Neuronal stem cell (in vitro differentiated cells): ENCODE results near the gene CCDC141.
"Not testable (repeated sequence)": the region's sequence is repeated elsewhere in the genome, so short reads cannot be mapped to it uniquely, and the experiment has no call there.

Experiments used
- DNase-seq: peaks from one replicate; pipeline ENCODE4 v3.0.0-alpha.2; 2013; ENCODE audit warnings: low spot score
- H2AFZ ChIP-seq: one replicate; pipeline ENCODE4 v1.6.1; 2013; ENCODE audit warnings: mild to moderate bottlenecking, low read length, inconsistent platforms
- H2AK5ac ChIP-seq: 2 replicates; pipeline ENCODE4 v1.6.1; 2013; ENCODE audit warnings: low read depth, mild to moderate bottlenecking, inconsistent platforms, low read length, moderate library complexity, mixed read lengths
- H2BK120ac ChIP-seq: 2 replicates; pipeline ENCODE4 v1.6.1; 2013; ENCODE audit warnings: low read depth, mild to moderate bottlenecking, inconsistent platforms, low read length, moderate library complexity, mixed read lengths
- H2BK12ac ChIP-seq: one replicate; pipeline ENCODE4 v1.6.1; 2013; ENCODE audit warnings: low read length, inconsistent platforms
- H2BK15ac ChIP-seq: 2 replicates; pipeline ENCODE4 v1.6.1; 2013; ENCODE audit warnings: mild to moderate bottlenecking, low read length, inconsistent platforms, mixed read lengths
- H2BK5ac ChIP-seq: one replicate; pipeline ENCODE4 v1.6.1; 2013; ENCODE audit warnings: inconsistent platforms, mild to moderate bottlenecking, low read length, moderate library complexity
- H3K14ac ChIP-seq: one replicate; pipeline ENCODE4 v1.6.1; 2013; ENCODE audit warnings: low read length, inconsistent platforms
- H3K18ac ChIP-seq: 2 replicates; pipeline ENCODE4 v1.6.1; 2013; ENCODE audit warnings: low read length, inconsistent platforms
- H3K23ac ChIP-seq: 2 replicates; pipeline ENCODE4 v1.6.1; 2013; ENCODE audit warnings: low read depth, mild to moderate bottlenecking, mixed read lengths, low read length, inconsistent platforms; ENCODE audit not compliant: poor library complexity
- H3K27ac ChIP-seq: replicated peaks from 3 replicates; pipeline ENCODE4 v1.5.1; 2013; ENCODE audit warnings: low read length, inconsistent platforms
- H3K27me3 ChIP-seq, 3 experiments: 2 replicates each; pipeline ENCODE4 v1.6.1; 2013; ENCODE audit warnings: low read length in 3 of 3, mild to moderate bottlenecking in 2 of 3, inconsistent platforms in 1 of 3, low read depth in 1 of 3, mixed read lengths in 1 of 3, moderate library complexity in 1 of 3; ENCODE audit not compliant: control insufficient read depth in 3 of 3, insufficient read depth in 3 of 3
- H3K36me3 ChIP-seq, 2 donors: replicated peaks in 1 of 2; 2 replicates each; pipeline ENCODE4 v1.6.1; 2013; ENCODE audit warnings: low read length in 2 of 2; ENCODE audit not compliant: control insufficient read depth in 2 of 2, insufficient read depth in 2 of 2
- H3K4ac ChIP-seq: 2 replicates; pipeline ENCODE4 v1.6.1; 2013; ENCODE audit warnings: inconsistent platforms, mild to moderate bottlenecking, low read length, moderate library complexity
- H3K4me1 ChIP-seq, 2 donors: 1 replicate in 1 of 2; 2 replicates in 1 of 2; pipeline ENCODE4 v1.6.1; 2013; ENCODE audit warnings: low read length in 2 of 2, low read depth in 1 of 2; ENCODE audit not compliant: control insufficient read depth in 2 of 2, insufficient read depth in 1 of 2
- H3K4me2 ChIP-seq: one replicate; pipeline ENCODE4 v1.6.1; 2013; ENCODE audit warnings: mild to moderate bottlenecking, low read length, inconsistent platforms; ENCODE audit not compliant: insufficient read depth, poor library complexity, severe bottlenecking
- H3K4me3 ChIP-seq, 2 donors: 2 replicates each; pipeline ENCODE4 v1.5.1; 2013; ENCODE audit warnings: low read length in 2 of 2, mild to moderate bottlenecking in 2 of 2, inconsistent platforms in 1 of 2, moderate library complexity in 1 of 2
- H3K79me1 ChIP-seq: one replicate; pipeline ENCODE4 v1.6.1; 2013; ENCODE audit warnings: low read depth, mild to moderate bottlenecking, inconsistent platforms, low read length, moderate library complexity
- H3K9ac ChIP-seq: one replicate; pipeline ENCODE4 v1.6.1; 2013; ENCODE audit warnings: mild to moderate bottlenecking, low read depth, low read length, inconsistent platforms; ENCODE audit not compliant: poor library complexity
- H3K9me3 ChIP-seq, 2 donors: replicated peaks in 1 of 2; 2 replicates each; pipeline versions ENCODE3 to v1.6.1; 2013; ENCODE audit warnings: low read length in 2 of 2, mild to moderate bottlenecking in 2 of 2, inconsistent platforms in 1 of 2, low read depth in 1 of 2, mixed read lengths in 1 of 2, moderate library complexity in 1 of 2; ENCODE audit not compliant: control insufficient read depth in 2 of 2, insufficient read depth in 1 of 2
- H4K8ac ChIP-seq: one replicate; pipeline ENCODE4 v1.6.1; 2013; ENCODE audit warnings: low read depth, mild to moderate bottlenecking, inconsistent platforms, low read length, moderate library complexity
- H4K91ac ChIP-seq: one replicate; pipeline ENCODE4 v1.6.1; 2013; ENCODE audit warnings: low read length, low read depth, mild to moderate bottlenecking, inconsistent platforms; ENCODE audit not compliant: poor library complexity
- WGBS, 2 donors: extraction: QIAGEN DNeasy Blood & Tissue Kit; methylation state at CpG; one replicate each; pipeline ENCODE4 v1.1.7; 2013; ENCODE audit warnings: missing lambda C conversion rate in 2 of 2, mixed read lengths in 1 of 2; ENCODE audit not compliant: insufficient read length in 2 of 2, insufficient replicate concordance in 1 of 2; ENCODE audit errors: extremely low coverage in 2 of 2; 5-methylcytosine and 5-hydroxymethylcytosine counted together

CCDC141 gene

GRCh38 chr2:178990533-178991241 lies 59.2 kb downstream of the CCDC141 start:
- Histone ChIP-seq H3K14ac (no peak overlapping the region), H2BK15ac (no peak overlapping the region), H3K27ac (no peak overlapping the region), H3K4me2 (no peak overlapping the region), H3K9me3 (peaks cover 0 to 3% of the 10 kb centered on the region in 2 donors), H3K4ac (no peak overlapping the region), H4K91ac (no peak overlapping the region), H3K9ac (no peak overlapping the region), H3K4me3 (no peak overlapping the region), H2AFZ (no peak overlapping the region), H3K4me1 (no peaks in the 10 kb centered on the region), H3K27me3 (no peaks in the 10 kb centered on the region), H2BK5ac (no peak overlapping the region), H3K79me1 (no peaks in the 10 kb centered on the region), H3K23ac (no peak overlapping the region), H2AK5ac (no peak overlapping the region), H3K18ac (no peak overlapping the region), H3K36me3 (no peaks in the 10 kb centered on the region), H2BK120ac (no peak overlapping the region), H4K8ac (no peak overlapping the region), H2BK12ac (no peak overlapping the region)
- DNase-seq, result no peak
- no CpG with 5 or more reads among the region's 4 CpGs for WGBS, 2 donors

DNA sequence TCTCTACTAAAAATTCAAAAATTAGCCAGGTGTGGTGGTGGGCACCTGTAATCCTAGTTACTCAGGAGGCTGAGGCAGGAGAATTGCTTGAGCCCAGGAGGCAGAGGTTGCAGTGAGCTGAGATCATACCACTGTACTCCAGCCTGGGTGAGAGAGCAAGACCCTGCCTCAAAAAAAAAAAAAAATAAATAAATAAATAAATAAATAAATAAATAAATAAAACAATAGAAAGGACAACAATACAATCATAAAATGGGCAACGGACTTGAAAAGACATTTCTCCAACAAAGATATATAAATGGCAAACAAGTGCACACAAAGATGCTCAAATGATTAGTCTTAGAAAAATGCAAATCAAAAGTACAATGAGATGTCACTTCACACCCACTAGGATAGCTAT lies 60.5 kb downstream of the CCDC141 start:
- H2BK120ac ChIP-seq, H3K4me2 ChIP-seq, H3K79me1 ChIP-seq, H2BK15ac ChIP-seq, H4K8ac ChIP-seq, H3K9me3 ChIP-seq, H2BK5ac ChIP-seq, H3K4me1 ChIP-seq, H2BK12ac ChIP-seq, H3K27me3 ChIP-seq, H3K14ac ChIP-seq, H2AFZ ChIP-seq, H3K4me3 ChIP-seq, H3K18ac ChIP-seq, H4K91ac ChIP-seq, H3K9ac ChIP-seq, H3K27ac ChIP-seq, H3K4ac ChIP-seq, DNase-seq, H3K36me3 ChIP-seq, H2AK5ac ChIP-seq, H3K23ac ChIP-seq: not testable (repeated sequence)
- WGBS, 2 donors, result no CpG with 5 or more reads among the region's 1 CpG

GRCh38 chr2:178982652-178983051 lies 67.3 kb downstream of the CCDC141 start:
- H2BK15ac ChIP-seq, H3K9me3 ChIP-seq, H3K23ac ChIP-seq, H3K14ac ChIP-seq, H3K36me3 ChIP-seq, H3K18ac ChIP-seq, H3K4me2 ChIP-seq, H2BK120ac ChIP-seq, H4K8ac ChIP-seq, H3K79me1 ChIP-seq, H3K27me3 ChIP-seq, H2BK5ac ChIP-seq, H2BK12ac ChIP-seq, H3K27ac ChIP-seq, H2AFZ ChIP-seq, H3K9ac ChIP-seq, H2AK5ac ChIP-seq, H3K4me3 ChIP-seq, H4K91ac ChIP-seq, H3K4me1 ChIP-seq, DNase-seq, H3K4ac ChIP-seq: not testable (repeated sequence)
- WGBS, 2 donors, result no CpG with 5 or more reads among the region's 10 CpGs

DNA sequence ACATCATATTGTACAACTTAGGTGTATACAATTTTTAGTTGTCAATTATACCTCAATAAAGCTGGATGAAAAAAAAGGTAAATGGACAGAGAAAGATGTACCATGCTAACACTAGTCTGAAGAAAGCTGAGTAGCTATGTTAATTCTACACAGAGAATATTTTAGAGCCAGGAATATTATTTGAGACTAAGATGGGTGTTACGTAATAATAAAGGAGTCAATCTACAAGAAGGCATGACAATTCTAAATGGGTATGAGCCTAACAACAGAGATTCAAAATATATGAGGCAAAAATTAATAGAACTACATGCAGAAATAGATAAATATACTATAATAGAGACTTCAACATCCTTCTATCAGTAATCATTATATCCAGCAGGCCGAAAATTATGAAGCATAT lies 69.1 kb downstream of the CCDC141 start:
- Histone ChIP-seq H3K9ac (no peak overlapping the region), H2AFZ (no peak overlapping the region)

More for the DNA sequence above, 69.1 kb downstream of the CCDC141 start:
- Histone ChIP-seq H3K9me3 (no peaks in the 10 kb centered on the region), H3K4ac (no peak overlapping the region), H3K18ac (no peak overlapping the region), H3K4me1 (no peaks in the 10 kb centered on the region), H3K36me3 (no peaks in the 10 kb centered on the region), H3K4me3 (no peak overlapping the region), H3K4me2 (no peak overlapping the region), H2BK12ac (no peak overlapping the region), H3K23ac (no peak overlapping the region), H2BK15ac (no peak overlapping the region), H2BK5ac (no peak overlapping the region), H4K8ac (no peak overlapping the region), H3K27ac (no peak overlapping the region), H3K79me1 (no peaks in the 10 kb centered on the region), H3K27me3 (no peaks in the 10 kb centered on the region), H4K91ac (no peak overlapping the region), H3K14ac (no peak overlapping the region), H2BK120ac (no peak overlapping the region), H2AK5ac (no peak overlapping the region)
- DNase-seq, result no peak
- no CpG with 5 or more reads among the region's 2 CpGs for WGBS, 2 donors
